Nephron (organoid): Measurements from ENCODE around the gene RABGAP1.
A peak's percentile ranks its signal among the peaks of the same experiment; 100 is the strongest.

Experiments used
- H3K27ac Mint-ChIP-seq, 3 experiments: 2 replicates each; pipeline ENCODE4 v1.8.0; 2020; ENCODE audit warnings: mixed read lengths in 3 of 3, mild to moderate bottlenecking in 2 of 3, moderate library complexity in 1 of 3
- H3K27me3 Mint-ChIP-seq: 2 replicates; pipeline ENCODE4 v1.8.0; 2021; ENCODE audit warnings: low read depth, mild to moderate bottlenecking, moderate library complexity, mixed read lengths
- H3K36me3 Mint-ChIP-seq: 2 replicates; pipeline ENCODE4 v1.8.0; 2020; ENCODE audit warnings: low read depth, mixed read lengths
- H3K4me1 Mint-ChIP-seq: 2 replicates; pipeline ENCODE4 v1.8.0; 2020; ENCODE audit warnings: mixed read lengths
- H3K4me3 Mint-ChIP-seq, 3 experiments: 2 replicates each; pipeline ENCODE4 v1.8.0; 2020; ENCODE audit warnings: mild to moderate bottlenecking in 3 of 3, mixed read lengths in 3 of 3, moderate library complexity in 2 of 3
- H3K9me3 Mint-ChIP-seq: 2 replicates; pipeline ENCODE4 v1.8.0; 2020; ENCODE audit warnings: mixed read lengths
- TF ChIP-seq, protein P1 (sequence below), 3 experiments: fragments of 200-600 bp; sonication (generic); IDR thresholded peaks; one replicate each; pipeline ENCODE4 v1.5.0; 2021; ENCODE audit warnings: antibody characterized with exemption in 3 of 3; ENCODE audit not compliant: unreplicated experiment in 3 of 3

RABGAP1 gene

DNA sequence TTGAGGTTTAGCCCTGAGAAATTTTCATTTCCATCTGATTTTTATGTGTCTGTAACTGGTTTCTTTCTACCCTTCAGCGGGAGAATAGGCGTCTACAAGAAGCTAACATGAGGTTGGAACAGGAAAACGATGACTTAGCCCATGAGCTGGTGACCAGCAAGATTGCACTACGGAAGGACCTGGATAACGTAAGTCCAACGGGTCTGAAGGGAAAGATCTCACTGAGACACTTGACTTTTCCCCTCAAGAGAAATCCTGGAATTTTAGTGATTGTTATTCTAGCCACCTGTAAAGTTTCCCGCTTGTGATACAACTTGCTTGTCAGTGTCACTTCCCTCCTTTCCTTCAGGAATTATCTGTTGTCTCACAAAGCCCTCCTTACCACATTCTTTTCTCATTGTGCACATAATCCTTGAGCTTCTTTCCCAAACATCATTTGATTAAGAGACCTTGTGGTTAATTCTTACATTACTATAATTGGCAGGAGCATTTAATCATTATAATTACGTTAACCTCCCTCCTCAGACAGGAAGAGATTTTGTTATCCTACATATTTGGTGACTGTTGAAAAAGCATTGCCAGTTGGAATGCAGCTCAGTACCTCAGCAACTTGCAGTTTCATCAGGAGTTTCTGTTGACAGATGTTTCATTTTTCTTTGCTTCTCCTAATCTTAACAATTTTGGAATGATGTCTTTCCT is 149.5 kb downstream of the RABGAP1 start:
- H3K27me3 Mint-ChIP-seq = no peaks in the 10 kb centered on the region
- H3K36me3 Mint-ChIP-seq = peaks cover 85% of the 10 kb centered on the region
- TF ChIP-seq, protein P1, sequence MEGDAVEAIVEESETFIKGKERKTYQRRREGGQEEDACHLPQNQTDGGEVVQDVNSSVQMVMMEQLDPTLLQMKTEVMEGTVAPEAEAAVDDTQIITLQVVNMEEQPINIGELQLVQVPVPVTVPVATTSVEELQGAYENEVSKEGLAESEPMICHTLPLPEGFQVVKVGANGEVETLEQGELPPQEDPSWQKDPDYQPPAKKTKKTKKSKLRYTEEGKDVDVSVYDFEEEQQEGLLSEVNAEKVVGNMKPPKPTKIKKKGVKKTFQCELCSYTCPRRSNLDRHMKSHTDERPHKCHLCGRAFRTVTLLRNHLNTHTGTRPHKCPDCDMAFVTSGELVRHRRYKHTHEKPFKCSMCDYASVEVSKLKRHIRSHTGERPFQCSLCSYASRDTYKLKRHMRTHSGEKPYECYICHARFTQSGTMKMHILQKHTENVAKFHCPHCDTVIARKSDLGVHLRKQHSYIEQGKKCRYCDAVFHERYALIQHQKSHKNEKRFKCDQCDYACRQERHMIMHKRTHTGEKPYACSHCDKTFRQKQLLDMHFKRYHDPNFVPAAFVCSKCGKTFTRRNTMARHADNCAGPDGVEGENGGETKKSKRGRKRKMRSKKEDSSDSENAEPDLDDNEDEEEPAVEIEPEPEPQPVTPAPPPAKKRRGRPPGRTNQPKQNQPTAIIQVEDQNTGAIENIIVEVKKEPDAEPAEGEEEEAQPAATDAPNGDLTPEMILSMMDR (IDR thresholded peaks at IDR 0.05; ENCODE audit: unreplicated experiment in 3 of 3) = no peak
- peaks cover 21% of the 10 kb centered on the region for H3K4me1 Mint-ChIP-seq
- peak overlapping the region in 2 of 3 experiments; percentile 5 to 22 for H3K27ac Mint-ChIP-seq
- H3K9me3 Mint-ChIP-seq = no peaks in the 10 kb centered on the region
- H3K4me3 Mint-ChIP-seq = no peak overlapping the region

DNA sequence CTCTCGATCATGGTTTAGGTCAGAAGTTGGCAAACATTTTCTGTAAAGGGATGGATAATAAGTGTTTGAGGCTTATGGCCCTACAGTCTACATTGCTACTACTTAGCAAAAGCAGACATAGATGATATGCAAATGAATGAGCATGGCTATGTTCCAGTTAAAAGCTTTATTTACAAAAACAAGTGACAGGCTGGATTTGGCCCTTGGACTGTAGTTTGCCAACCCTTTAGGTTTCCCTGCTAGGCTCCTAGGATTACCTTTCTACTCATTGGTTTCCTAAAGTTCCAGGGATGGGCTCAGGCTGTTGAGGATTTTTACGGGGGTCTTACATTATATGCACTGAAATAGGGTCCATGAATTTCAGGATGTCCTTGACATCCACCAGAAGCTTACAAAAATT is 150.1 kb downstream of the RABGAP1 start:
- Mint-ChIP-seq H3K27me3 (no peaks in the 10 kb centered on the region), H3K27ac (peak overlapping the region in 1 of 3 experiments; percentile 22), H3K9me3 (no peaks in the 10 kb centered on the region), H3K4me3 (no peak overlapping the region), H3K4me1 (peaks cover 21% of the 10 kb centered on the region), H3K36me3 (peaks cover 86% of the 10 kb centered on the region)
- TF ChIP-seq, protein P1 (IDR thresholded peaks at IDR 0.05; ENCODE audit: unreplicated experiment in 3 of 3) = no peak

- Mint-ChIP-seq H3K4me3 (no peak overlapping the region), H3K9me3 (no peaks in the 10 kb centered on the region), H3K36me3 (peaks cover 86% of the 10 kb centered on the region), H3K4me1 (peaks cover 21% of the 10 kb centered on the region), H3K27ac (no peak overlapping the region), H3K27me3 (no peaks in the 10 kb centered on the region)
- TF ChIP-seq, protein P1 (IDR thresholded peaks at IDR 0.05; ENCODE audit: unreplicated experiment in 3 of 3) = no peak
Measured at GRCh38 chr9:123091459-123091858, 150.6 kb downstream of the RABGAP1 start.

- Mint-ChIP-seq H3K27me3 (no peaks in the 10 kb centered on the region), H3K36me3 (peaks cover 93% of the 10 kb centered on the region), H3K4me1 (peaks cover 21% of the 10 kb centered on the region), H3K9me3 (no peaks in the 10 kb centered on the region), H3K4me3 (no peak overlapping the region), H3K27ac (no peak overlapping the region)
- TF ChIP-seq, protein P1 (IDR thresholded peaks at IDR 0.05; ENCODE audit: unreplicated experiment in 3 of 3) = no peak
Measured at GRCh38 chr9:123093141-123093540, 152.3 kb downstream of the RABGAP1 start.

GRCh38 chr9:123096987-123097386 is 156.2 kb downstream of the RABGAP1 start:
- Mint-ChIP-seq H3K27me3 (no peaks in the 10 kb centered on the region), H3K36me3 (peaks cover 74% of the 10 kb centered on the region), H3K9me3 (no peaks in the 10 kb centered on the region), H3K27ac (no peak overlapping the region), H3K4me1 (peaks cover 15% of the 10 kb centered on the region), H3K4me3 (no peak overlapping the region)
- TF ChIP-seq, protein P1 (IDR thresholded peaks at IDR 0.05; ENCODE audit: unreplicated experiment in 3 of 3) = no peak
